ENCODE data around the gene RABGGTA.

DNA sequence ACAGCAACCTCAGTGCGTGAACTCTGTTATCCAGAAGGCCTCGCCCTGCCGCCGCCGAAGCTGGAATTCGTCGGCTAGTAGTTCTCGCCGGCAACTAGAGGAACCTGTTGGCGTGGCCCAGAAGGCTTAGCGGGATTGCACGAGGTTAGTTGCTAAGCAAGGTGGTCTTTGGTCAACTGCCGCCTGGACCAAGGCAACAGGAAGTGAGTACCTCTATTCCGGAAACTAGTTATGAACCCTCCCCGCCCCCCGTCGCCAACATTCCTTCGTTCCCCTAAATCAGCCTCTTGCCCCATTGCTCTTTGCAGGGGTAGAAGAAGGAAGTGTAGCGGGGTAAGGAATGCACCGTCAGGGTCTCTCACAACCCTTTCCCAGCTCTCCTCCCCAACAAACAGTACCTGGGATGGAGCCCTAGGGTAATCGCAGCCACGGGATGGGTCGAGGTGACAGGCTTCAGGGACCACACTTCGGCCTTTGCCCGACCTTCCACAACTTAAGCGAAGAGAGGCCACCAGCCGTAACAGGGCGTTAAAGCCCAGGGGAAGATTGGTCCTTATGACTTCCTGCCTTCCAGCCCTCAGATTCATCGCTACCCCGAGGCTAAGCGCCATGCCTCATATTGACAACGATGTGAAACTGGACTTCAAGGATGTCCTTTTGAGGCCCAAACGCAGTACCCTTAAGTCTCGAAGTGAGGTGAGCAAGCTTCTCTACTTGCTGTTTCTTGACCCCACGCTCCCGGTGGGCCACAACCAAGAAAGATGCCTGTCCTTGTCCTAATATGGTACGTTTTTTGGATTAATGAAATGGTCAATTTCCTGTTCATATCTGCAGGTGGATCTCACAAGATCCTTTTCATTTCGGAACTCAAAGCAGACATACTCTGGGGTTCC is 38.5 kb downstream of the RABGGTA start, which contains the start of gene GMPR2:
- TF ChIP-seq, protein P1, sequence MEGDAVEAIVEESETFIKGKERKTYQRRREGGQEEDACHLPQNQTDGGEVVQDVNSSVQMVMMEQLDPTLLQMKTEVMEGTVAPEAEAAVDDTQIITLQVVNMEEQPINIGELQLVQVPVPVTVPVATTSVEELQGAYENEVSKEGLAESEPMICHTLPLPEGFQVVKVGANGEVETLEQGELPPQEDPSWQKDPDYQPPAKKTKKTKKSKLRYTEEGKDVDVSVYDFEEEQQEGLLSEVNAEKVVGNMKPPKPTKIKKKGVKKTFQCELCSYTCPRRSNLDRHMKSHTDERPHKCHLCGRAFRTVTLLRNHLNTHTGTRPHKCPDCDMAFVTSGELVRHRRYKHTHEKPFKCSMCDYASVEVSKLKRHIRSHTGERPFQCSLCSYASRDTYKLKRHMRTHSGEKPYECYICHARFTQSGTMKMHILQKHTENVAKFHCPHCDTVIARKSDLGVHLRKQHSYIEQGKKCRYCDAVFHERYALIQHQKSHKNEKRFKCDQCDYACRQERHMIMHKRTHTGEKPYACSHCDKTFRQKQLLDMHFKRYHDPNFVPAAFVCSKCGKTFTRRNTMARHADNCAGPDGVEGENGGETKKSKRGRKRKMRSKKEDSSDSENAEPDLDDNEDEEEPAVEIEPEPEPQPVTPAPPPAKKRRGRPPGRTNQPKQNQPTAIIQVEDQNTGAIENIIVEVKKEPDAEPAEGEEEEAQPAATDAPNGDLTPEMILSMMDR (IDR thresholded peaks at IDR 0.05; ENCODE audit: low read depth, low read length): no peak
- TF ChIP-seq EZH2phosphoT487 (IDR thresholded peaks at IDR 0.05; ENCODE audit: low read depth): no peak
